ENCODE results near the gene KMT2C.

DNA sequence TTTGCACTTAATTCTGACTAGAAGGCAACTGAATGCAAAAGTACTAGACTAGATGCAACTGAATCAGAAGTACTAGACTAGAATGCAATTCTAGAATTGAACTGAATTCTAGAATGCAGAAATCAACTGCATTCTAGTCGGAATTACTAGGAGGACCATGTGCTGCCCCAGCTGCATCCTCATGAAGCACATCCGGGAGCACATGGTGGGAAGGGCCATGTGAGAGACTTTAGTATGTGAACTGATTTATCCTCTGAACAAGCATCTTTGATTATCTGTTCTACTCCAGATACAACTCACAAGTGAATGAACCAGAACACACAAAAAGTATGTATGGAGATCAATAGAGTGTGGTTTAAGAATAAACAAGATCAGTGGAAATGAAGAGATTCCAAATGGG lies 295.2 kb downstream of the KMT2C start:
- TF ChIP-seq, protein P1, sequence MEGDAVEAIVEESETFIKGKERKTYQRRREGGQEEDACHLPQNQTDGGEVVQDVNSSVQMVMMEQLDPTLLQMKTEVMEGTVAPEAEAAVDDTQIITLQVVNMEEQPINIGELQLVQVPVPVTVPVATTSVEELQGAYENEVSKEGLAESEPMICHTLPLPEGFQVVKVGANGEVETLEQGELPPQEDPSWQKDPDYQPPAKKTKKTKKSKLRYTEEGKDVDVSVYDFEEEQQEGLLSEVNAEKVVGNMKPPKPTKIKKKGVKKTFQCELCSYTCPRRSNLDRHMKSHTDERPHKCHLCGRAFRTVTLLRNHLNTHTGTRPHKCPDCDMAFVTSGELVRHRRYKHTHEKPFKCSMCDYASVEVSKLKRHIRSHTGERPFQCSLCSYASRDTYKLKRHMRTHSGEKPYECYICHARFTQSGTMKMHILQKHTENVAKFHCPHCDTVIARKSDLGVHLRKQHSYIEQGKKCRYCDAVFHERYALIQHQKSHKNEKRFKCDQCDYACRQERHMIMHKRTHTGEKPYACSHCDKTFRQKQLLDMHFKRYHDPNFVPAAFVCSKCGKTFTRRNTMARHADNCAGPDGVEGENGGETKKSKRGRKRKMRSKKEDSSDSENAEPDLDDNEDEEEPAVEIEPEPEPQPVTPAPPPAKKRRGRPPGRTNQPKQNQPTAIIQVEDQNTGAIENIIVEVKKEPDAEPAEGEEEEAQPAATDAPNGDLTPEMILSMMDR (IDR thresholded peaks at IDR 0.05), result no peak
- no peak for TF ChIP-seq POLR2AphosphoS5 (IDR thresholded peaks at IDR 0.05)
- no peak for TF ChIP-seq POLR2A (IDR thresholded peaks at IDR 0.05)
